ENCODE results near the gene DMRTA2.

GRCh38 chr1:50447961-50448360 lies 24.7 kb upstream of the DMRTA2 start:
- TF ChIP-seq POLR2A (IDR thresholded peaks at IDR 0.05) (no peak), CTCF (IDR thresholded peaks at IDR 0.05) (no peak)

Data from heart left ventricle (tissue), 13 donors.